CD4-positive, alpha-beta T cell (primary cell): ENCODE data around the gene OSBPL10. TPM values are rescaled to one million over a fixed set of nuclear protein-coding genes. Genes with fewer than 3 reads are reported as not detected.

Experiments used
- ATAC-seq: fragments of 200-7000 bp; cut with Tn5 transposase; one replicate; pipeline ENCODE4 v1.10.0; 2022; ENCODE audit warnings: mild to moderate bottlenecking; ENCODE audit not compliant: poor library complexity
- CTCF ChIA-PET: fragments of 350-600 bp; sonication (Branson Sonifier 250); formaldehyde crosslinking; loops from one replicate; lab custom pipeline; 2021; ENCODE audit warnings: antibody characterized with exemption, inconsistent platforms; lab: Charles Lee
- POLR2A ChIA-PET: fragments of 350-600 bp; sonication (Branson Sonifier 250); formaldehyde crosslinking; loops from one replicate; lab custom pipeline; 2021; ENCODE audit warnings: antibody characterized with exemption, inconsistent platforms; lab: Charles Lee
- DNase-seq, 14 experiments: peaks; one replicate each; pipeline ENCODE4 v3.0.0-alpha.2; 2013 to 2020; ENCODE audit warnings: mixed read lengths in 2 of 14
- H3K27ac ChIP-seq, 2 donors: one replicate each; pipeline versions ENCODE4 v1.5.1 to v1.7.0; 2013; ENCODE audit warnings: low read length in 2 of 2, low read depth in 1 of 2, mild to moderate bottlenecking in 1 of 2
- H3K27me3 ChIP-seq, 2 experiments: 1 replicate in 1 of 2; 2 replicates in 1 of 2; pipeline versions ENCODE4 v1.6.1 to v1.7.0; 2013; ENCODE audit warnings: low read length in 2 of 2, control low read depth in 1 of 2, mild to moderate bottlenecking in 1 of 2, moderate library complexity in 1 of 2; ENCODE audit not compliant: insufficient read depth in 2 of 2, control insufficient read depth in 1 of 2
- H3K36me3 ChIP-seq: one replicate; pipeline ENCODE4 v1.6.1; 2013; ENCODE audit warnings: low read length, control low read depth; ENCODE audit not compliant: insufficient read depth
- H3K4me1 ChIP-seq: one replicate; pipeline ENCODE4 v1.6.1; 2013; ENCODE audit warnings: low read length, control low read depth; ENCODE audit not compliant: insufficient read depth
- H3K4me3 ChIP-seq: one replicate; pipeline ENCODE4 v1.5.1; 2013; ENCODE audit warnings: mild to moderate bottlenecking, low read length, moderate library complexity
- H3K9me3 ChIP-seq, 2 experiments: 1 replicate in 1 of 2; 2 replicates in 1 of 2; pipeline versions ENCODE4 v1.6.1 to v1.7.0; 2013; ENCODE audit warnings: low read length in 2 of 2, mild to moderate bottlenecking in 2 of 2, control low read depth in 1 of 2, moderate library complexity in 1 of 2; ENCODE audit not compliant: control insufficient read depth in 1 of 2, insufficient read depth in 1 of 2
- H3K27ac Mint-ChIP-seq: one replicate; pipeline ENCODE4 v1.8.0; 2020; ENCODE audit warnings: mixed read lengths
- H3K27me3 Mint-ChIP-seq: one replicate; pipeline ENCODE4 v1.8.0; 2021; ENCODE audit warnings: mixed read lengths
- H3K36me3 Mint-ChIP-seq: one replicate; pipeline ENCODE4 v1.8.0; 2021; ENCODE audit warnings: low read depth, mixed read lengths
- H3K4me1 Mint-ChIP-seq: one replicate; pipeline ENCODE4 v1.8.0; 2021; ENCODE audit warnings: low read depth, mixed read lengths
- H3K4me3 Mint-ChIP-seq: one replicate; pipeline ENCODE4 v1.8.0; 2020; ENCODE audit warnings: mild to moderate bottlenecking, mixed read lengths
- H3K9me3 Mint-ChIP-seq: one replicate; pipeline ENCODE4 v1.8.0; 2020; ENCODE audit warnings: mixed read lengths
- intact Hi-C, 2 experiments: fragments of 100-400 bp; cut with DNase I in 1 of 2; cut with micrococcal nuclease in 1 of 2; formaldehyde crosslinking; loops; one replicate each; pipeline versions ENCODE4 v1.15.1 to v1.9.0; 2023 to 2025; cut with DNase I, micrococcal nuclease
- total RNA-seq, 174 experiments: library from RNA in 2 of 174; stranded (reverse) in 2 of 174; gene quantifications; one replicate each; pipeline ENCODE4 v1.2.3 and lab custom pipeline; 2021 to 2026
- TF ChIP-seq, protein P1 (sequence below): fragments of 200-600 bp; IDR thresholded peaks from one replicate; pipeline ENCODE4 v1.8.0; 2022; ENCODE audit warnings: antibody characterized with exemption, mild to moderate bottlenecking

OSBPL10 gene
- total RNA-seq, 2 experiments from 2014 or later, result not detected

DNA sequence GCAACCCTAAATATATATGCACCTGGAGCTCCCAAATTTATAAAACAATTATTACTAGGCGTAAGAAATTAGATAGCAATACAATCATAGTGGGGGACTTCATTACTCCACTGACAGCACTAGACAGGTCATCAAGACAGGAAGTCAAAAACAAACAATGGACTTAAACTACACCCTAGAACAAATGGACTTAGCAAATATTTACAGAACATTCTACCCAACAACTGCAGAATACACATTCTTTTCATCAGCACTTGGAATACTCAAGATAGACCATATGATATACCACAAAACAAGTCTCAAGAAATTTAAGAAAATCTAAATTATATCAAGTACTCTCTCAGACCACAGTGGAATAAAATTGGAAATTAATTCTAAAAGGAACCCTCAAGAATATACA is 201.5 kb downstream of the OSBPL10 start:
- no peak for DNase-seq
- Mint-ChIP-seq H3K4me1 (no peaks in the 10 kb centered on the region), H3K4me3 (no peak overlapping the region), H3K27ac (no peak overlapping the region), H3K36me3 (no peaks in the 10 kb centered on the region), H3K9me3 (no peaks in the 10 kb centered on the region), H3K27me3 (peaks cover 5% of the 10 kb centered on the region)
- Histone ChIP-seq H3K27ac (no peak overlapping the region), H3K27me3 (no peaks in the 10 kb centered on the region), H3K4me1 (no peaks in the 10 kb centered on the region), H3K36me3 (no peaks in the 10 kb centered on the region), H3K4me3 (no peak overlapping the region), H3K9me3 (peaks cover 0 to 3% of the 10 kb centered on the region in 2 experiments)
- ChIA-PET CTCF (no interaction called here), POLR2A (no interaction called here)
- TF ChIP-seq, protein P1, sequence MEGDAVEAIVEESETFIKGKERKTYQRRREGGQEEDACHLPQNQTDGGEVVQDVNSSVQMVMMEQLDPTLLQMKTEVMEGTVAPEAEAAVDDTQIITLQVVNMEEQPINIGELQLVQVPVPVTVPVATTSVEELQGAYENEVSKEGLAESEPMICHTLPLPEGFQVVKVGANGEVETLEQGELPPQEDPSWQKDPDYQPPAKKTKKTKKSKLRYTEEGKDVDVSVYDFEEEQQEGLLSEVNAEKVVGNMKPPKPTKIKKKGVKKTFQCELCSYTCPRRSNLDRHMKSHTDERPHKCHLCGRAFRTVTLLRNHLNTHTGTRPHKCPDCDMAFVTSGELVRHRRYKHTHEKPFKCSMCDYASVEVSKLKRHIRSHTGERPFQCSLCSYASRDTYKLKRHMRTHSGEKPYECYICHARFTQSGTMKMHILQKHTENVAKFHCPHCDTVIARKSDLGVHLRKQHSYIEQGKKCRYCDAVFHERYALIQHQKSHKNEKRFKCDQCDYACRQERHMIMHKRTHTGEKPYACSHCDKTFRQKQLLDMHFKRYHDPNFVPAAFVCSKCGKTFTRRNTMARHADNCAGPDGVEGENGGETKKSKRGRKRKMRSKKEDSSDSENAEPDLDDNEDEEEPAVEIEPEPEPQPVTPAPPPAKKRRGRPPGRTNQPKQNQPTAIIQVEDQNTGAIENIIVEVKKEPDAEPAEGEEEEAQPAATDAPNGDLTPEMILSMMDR, result no peak
- intact Hi-C loops, result no loop called here
- ATAC-seq, result no peak

DNA sequence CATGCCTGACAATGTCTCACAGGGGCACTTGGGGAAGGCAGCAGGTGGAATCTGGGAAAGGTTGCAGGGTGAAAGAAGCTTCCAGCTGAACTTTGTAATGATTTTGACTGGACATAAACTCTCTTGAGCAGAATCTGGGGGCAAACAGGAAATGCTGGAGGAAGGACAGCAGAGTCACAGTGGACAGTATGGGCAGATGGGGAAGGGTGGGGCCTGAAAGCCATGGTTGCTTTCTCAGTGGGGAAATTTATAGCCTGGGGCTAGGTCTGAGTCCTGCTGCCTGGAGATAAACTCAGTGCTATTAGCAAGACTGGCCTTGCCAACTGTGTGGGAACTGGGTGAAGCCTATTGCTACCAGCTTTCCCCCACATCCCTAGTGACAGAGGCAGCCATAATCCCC is 203.2 kb downstream of the OSBPL10 start:
- intact Hi-C loops, result no loop called here
- no peaks in the 10 kb centered on the region for H3K36me3 Mint-ChIP-seq
- H3K36me3 ChIP-seq, result no peaks in the 10 kb centered on the region
- no peak overlapping the region for H3K4me3 Mint-ChIP-seq
- no peaks in the 10 kb centered on the region for H3K4me1 ChIP-seq
- peaks cover 0 to 3% of the 10 kb centered on the region in 2 experiments for H3K9me3 ChIP-seq
- H3K27me3 Mint-ChIP-seq, result peaks cover 5% of the 10 kb centered on the region
- no peaks in the 10 kb centered on the region for H3K9me3 Mint-ChIP-seq
- ChIA-PET CTCF (no interaction called here), POLR2A (no interaction called here)
- ATAC-seq, result no peak
- no peak overlapping the region for H3K4me3 ChIP-seq
- H3K4me1 Mint-ChIP-seq, result no peaks in the 10 kb centered on the region
- H3K27ac Mint-ChIP-seq, result no peak overlapping the region
- no peak overlapping the region for H3K27ac ChIP-seq
- TF ChIP-seq, protein P1, result no peak
- DNase-seq, result no peak
- no peaks in the 10 kb centered on the region for H3K27me3 ChIP-seq

DNA sequence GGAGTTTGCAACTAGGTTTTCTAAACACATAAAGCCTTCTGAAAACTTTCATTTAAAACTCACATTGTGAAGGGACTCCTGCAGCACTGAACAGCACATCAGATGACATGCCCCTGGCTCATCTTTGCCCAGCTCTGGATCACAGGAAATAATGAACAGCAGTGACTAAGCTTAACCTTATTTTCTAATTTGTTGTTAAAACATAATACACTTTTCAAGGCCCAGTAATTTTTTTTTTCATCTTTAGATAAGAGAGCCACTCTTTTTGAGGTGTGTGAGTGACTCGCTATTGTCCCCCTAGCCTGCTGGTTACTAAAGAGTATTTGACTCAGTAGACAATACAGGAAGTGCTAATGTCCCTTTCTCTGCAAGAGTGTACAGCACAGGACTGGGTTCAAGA is 204.0 kb downstream of the OSBPL10 start:
- no peaks in the 10 kb centered on the region for H3K27me3 ChIP-seq
- no peaks in the 10 kb centered on the region for H3K4me1 Mint-ChIP-seq
- H3K27ac ChIP-seq, result no peak overlapping the region
- no peak overlapping the region for H3K27ac Mint-ChIP-seq
- TF ChIP-seq, protein P1, result no peak
- H3K36me3 ChIP-seq, result no peaks in the 10 kb centered on the region
- intact Hi-C loops, result no loop called here
- DNase-seq (no peak), ATAC-seq (no peak)
- POLR2A ChIA-PET, result no interaction called here
- H3K9me3 ChIP-seq, result peaks cover 0 to 3% of the 10 kb centered on the region in 2 experiments
- no peaks in the 10 kb centered on the region for H3K4me1 ChIP-seq
- no peaks in the 10 kb centered on the region for H3K36me3 Mint-ChIP-seq
- H3K4me3 Mint-ChIP-seq, result no peak overlapping the region
- H3K4me3 ChIP-seq, result no peak overlapping the region
- H3K27me3 Mint-ChIP-seq, result peaks cover 5% of the 10 kb centered on the region
- CTCF ChIA-PET, result no interaction called here
- no peaks in the 10 kb centered on the region for H3K9me3 Mint-ChIP-seq
